Peyer's patch (tissue), 4 donors: ENCODE measurements around the gene ANO2.

Experiments
- POLR2A ChIP-seq, 2 donors: fragments of 450-650 bp; IDR thresholded peaks; one replicate each; pipeline ENCODE4 v1.5.1; 2017; ENCODE audit warnings: antibody characterized with exemption in 2 of 2, mild to moderate bottlenecking in 2 of 2, moderate library complexity in 2 of 2
- TF ChIP-seq, protein P1 (sequence below), 6 experiments: fragments of 450-650 bp in 4 of 6; fragments of 200-600 bp in 2 of 6; sonication (generic) in 1 of 6; IDR thresholded peaks; one replicate each; pipeline ENCODE4 v1.5.1; 2017 to 2019; ENCODE audit warnings: antibody characterized with exemption in 6 of 6, mild to moderate bottlenecking in 3 of 6, moderate library complexity in 1 of 6

GRCh38 chr12:5525783-5526367 lies 419.2 kb downstream of the ANO2 start:
- TF ChIP-seq, protein P1, sequence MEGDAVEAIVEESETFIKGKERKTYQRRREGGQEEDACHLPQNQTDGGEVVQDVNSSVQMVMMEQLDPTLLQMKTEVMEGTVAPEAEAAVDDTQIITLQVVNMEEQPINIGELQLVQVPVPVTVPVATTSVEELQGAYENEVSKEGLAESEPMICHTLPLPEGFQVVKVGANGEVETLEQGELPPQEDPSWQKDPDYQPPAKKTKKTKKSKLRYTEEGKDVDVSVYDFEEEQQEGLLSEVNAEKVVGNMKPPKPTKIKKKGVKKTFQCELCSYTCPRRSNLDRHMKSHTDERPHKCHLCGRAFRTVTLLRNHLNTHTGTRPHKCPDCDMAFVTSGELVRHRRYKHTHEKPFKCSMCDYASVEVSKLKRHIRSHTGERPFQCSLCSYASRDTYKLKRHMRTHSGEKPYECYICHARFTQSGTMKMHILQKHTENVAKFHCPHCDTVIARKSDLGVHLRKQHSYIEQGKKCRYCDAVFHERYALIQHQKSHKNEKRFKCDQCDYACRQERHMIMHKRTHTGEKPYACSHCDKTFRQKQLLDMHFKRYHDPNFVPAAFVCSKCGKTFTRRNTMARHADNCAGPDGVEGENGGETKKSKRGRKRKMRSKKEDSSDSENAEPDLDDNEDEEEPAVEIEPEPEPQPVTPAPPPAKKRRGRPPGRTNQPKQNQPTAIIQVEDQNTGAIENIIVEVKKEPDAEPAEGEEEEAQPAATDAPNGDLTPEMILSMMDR (IDR thresholded peaks at IDR 0.05), result no peak
- TF ChIP-seq POLR2A (IDR thresholded peaks at IDR 0.05), result no peak
